ENCODE data around the gene BABAM1. TPM values are rescaled to one million over a fixed set of nuclear protein-coding genes. Genes with fewer than 3 reads are reported as not detected.
"Not testable (repeated sequence)": the region's sequence is repeated elsewhere in the genome, so short reads cannot be mapped to it uniquely, and the experiment has no call there.

Gene BABAM1
- polyA plus RNA-seq, 1 experiment, result 122 TPM

- POLR2A ChIA-PET, result interaction anchor here (0.6 kb wide), 1 partner anchor 87 kb away, joined by 8 read pairs; no protein-coding TSS in a partner anchor
- Histone ChIP-seq H3K36me3 (ENCODE audit: control insufficient read depth, insufficient read depth, low read length) (peaks cover 3% of the 10 kb centered on the region; the same call in 1 of the 2 replicates), H3K4me3 (ENCODE audit: low read depth, low read length) (no peak overlapping the region), H3K27me3 (ENCODE audit: control insufficient read depth, insufficient read depth, low read length) (no peaks in the 10 kb centered on the region; the same call in 1 of the 2 replicates)
- no peak for TF ChIP-seq CTCF (IDR thresholded peaks at IDR 0.05; ENCODE audit: insufficient read depth, low read depth, low read length)
- CTCF ChIA-PET, result interaction anchor here (1.0 to 1.4 kb wide), 3 partner anchors 8 to 19 kb away, joined by 3 to 5 read pairs (median 4); no protein-coding TSS in a partner anchor
- DNase-seq (ENCODE audit: low read depth), result no peak
These were observed 3.3 kb upstream of the BABAM1 start for GRCh38 chr19:17263712-17264640.

- Histone ChIP-seq H3K4me3 (ENCODE audit: low read depth, low read length) (no peak within 1 kb of the TSS), H3K36me3 (ENCODE audit: control insufficient read depth, insufficient read depth, low read length) (peaks cover 4% of the 10 kb centered on the region; the same call in 1 of the 2 replicates), H3K27me3 (ENCODE audit: control insufficient read depth, insufficient read depth, low read length) (no peaks in the 10 kb centered on the region; the same call in 1 of the 2 replicates)
- DNase-seq (ENCODE audit: low read depth), result no peak
- ChIA-PET CTCF (interaction anchor here (1.1 to 1.4 kb wide), 2 partner anchors 9 to 19 kb away, joined by 3 to 5 read pairs; no protein-coding TSS in a partner anchor), POLR2A (interaction anchor here (0.6 kb wide), 1 partner anchor 87 kb away, joined by 8 read pairs; no protein-coding TSS in a partner anchor)
- no peak for TF ChIP-seq CTCF (IDR thresholded peaks at IDR 0.05; ENCODE audit: insufficient read depth, low read depth, low read length)
These were observed 2.6 kb upstream of the BABAM1 start, which contains the start of gene USHBP1 for GRCh38 chr19:17264641-17264979. TSS of gene USHBP1 (minus strand) at chr19:17264745. CDS start at chr19:17264299, 446 bp downstream.

GRCh38 chr19:17266026-17266425, 1.2 kb upstream of the BABAM1 start:
- no peak for DNase-seq (ENCODE audit: low read depth)
- ChIA-PET POLR2A (no interaction called here), CTCF (interaction anchor here (0.6 to 1.8 kb wide), 3 partner anchors 17 to 39 kb away, joined by 3 to 4 read pairs (median 3); partner anchors contain the start of gene MRPL34)
- Histone ChIP-seq H3K4me3 (ENCODE audit: low read depth, low read length) (no peak overlapping the region), H3K36me3 (ENCODE audit: control insufficient read depth, insufficient read depth, low read length) (peaks cover 4% of the 10 kb centered on the region; the same call in 1 of the 2 replicates), H3K27me3 (ENCODE audit: control insufficient read depth, insufficient read depth, low read length) (no peaks in the 10 kb centered on the region)
- TF ChIP-seq CTCF (IDR thresholded peaks at IDR 0.05; ENCODE audit: insufficient read depth, low read depth, low read length), result no peak

GRCh38 chr19:17266589-17266974, 661 bp upstream of the BABAM1 start:
- Histone ChIP-seq H3K4me3 (ENCODE audit: low read depth, low read length) (no peak overlapping the region), H3K36me3 (ENCODE audit: control insufficient read depth, insufficient read depth, low read length) (peaks cover 8% of the 10 kb centered on the region), H3K27me3 (ENCODE audit: control insufficient read depth, insufficient read depth, low read length) (no peaks in the 10 kb centered on the region)
- DNase-seq (ENCODE audit: low read depth), result no peak
- ChIA-PET POLR2A (interaction anchor here (0.6 to 0.7 kb wide), 3 partner anchors 42 to 209 kb away, joined by 3 to 4 read pairs (median 3); partner anchors contain the start of genes DDA1 and USE1), CTCF (interaction anchor here (0.6 to 2.2 kb wide), 5 partner anchors 16 to 79 kb away, joined by 3 to 5 read pairs (median 3); partner anchors contain the start of gene MRPL34)
- TF ChIP-seq CTCF (IDR thresholded peaks at IDR 0.05; ENCODE audit: insufficient read depth, low read depth, low read length), result no peak

GRCh38 chr19:17268754-17269153, 1.5 kb downstream of the BABAM1 start:
- TF ChIP-seq CTCF (IDR thresholded peaks at IDR 0.05; ENCODE audit: insufficient read depth, low read depth, low read length), result no peak
- Histone ChIP-seq H3K36me3 (ENCODE audit: control insufficient read depth, insufficient read depth, low read length) (peaks cover 12% of the 10 kb centered on the region), H3K27me3 (ENCODE audit: control insufficient read depth, insufficient read depth, low read length) (no peaks in the 10 kb centered on the region), H3K4me3 (ENCODE audit: low read depth, low read length) (no peak overlapping the region)
- CTCF ChIA-PET, result interaction anchor here (2.2 kb wide), 1 partner anchor 14 kb away, joined by 5 read pairs; no protein-coding TSS in a partner anchor
- POLR2A ChIA-PET, result no interaction called here
- DNase-seq (ENCODE audit: low read depth), result no peak

- H3K36me3 ChIP-seq (ENCODE audit: control insufficient read depth, insufficient read depth, low read length), result peaks cover 23% of the 10 kb centered on the region
- H3K27me3 ChIP-seq (ENCODE audit: control insufficient read depth, insufficient read depth, low read length); DNase-seq (ENCODE audit: low read depth); POLR2A ChIA-PET; H3K4me3 ChIP-seq (ENCODE audit: low read depth, low read length): not testable (repeated sequence)
- CTCF ChIA-PET, result interaction anchor here (1.8 kb wide), 1 partner anchor 9 kb away, joined by 8 read pairs; no protein-coding TSS in a partner anchor
These were observed 7.6 kb downstream of the BABAM1 start for GRCh38 chr19:17274892-17275291.
